Activated CD8-positive, alpha-beta memory T cell treated with anti-CD3 and anti-CD28 coated beads for 4 hours (primary cell): Measurements from ENCODE around the gene ZNF230.

Experiments
- DNase-seq, 2 donors: peaks; one replicate each; pipeline ENCODE4 v3.0.0-alpha.2; 2020; ENCODE audit warnings: low read depth in 2 of 2

Gene ZNF230

GRCh38 chr19:44042147-44042546 lies 39.4 kb downstream of the ZNF230 start:
- DNase-seq = no peak

DNA sequence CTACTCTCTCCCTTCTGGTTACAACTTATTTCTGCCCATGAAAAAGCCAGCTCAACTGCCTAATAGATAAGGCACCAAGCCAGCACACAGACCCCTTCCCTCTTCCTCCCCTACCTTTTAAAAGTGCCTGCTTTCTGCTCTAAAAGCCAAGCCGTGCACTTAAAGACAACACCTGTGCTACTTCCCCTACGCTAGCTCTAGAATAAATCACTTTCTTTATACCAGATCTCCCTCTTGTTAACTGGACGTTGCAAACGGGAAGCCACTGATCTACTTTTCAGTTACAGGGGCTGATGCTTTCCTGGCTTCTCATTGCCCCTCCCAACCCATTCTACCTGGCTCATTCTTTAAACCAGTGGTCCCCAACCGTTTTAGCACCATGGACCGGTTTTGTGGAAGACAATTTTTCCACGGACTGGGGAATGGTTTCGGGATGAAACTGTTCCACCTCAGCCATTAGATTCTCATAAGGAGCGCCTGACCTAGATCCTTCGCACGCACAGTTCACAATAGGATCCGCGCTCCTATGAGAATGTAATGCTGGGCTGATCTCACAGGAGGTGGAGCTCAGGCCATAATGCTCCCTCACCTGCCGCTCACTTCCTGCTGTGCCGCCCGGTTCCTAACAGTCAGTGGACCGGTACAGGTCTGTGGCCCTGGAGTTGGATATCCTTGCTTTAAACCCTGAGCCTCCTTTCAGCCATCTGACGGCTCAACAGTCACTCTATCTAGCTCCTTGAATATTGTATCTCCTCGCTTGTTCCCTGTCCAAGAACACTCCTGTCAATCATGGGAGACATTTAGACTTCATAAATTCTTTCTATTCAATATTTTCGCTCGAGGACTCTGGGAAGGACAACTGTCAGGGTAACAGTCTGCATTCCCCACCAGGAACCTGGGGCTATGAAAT lies 48.2 kb downstream of the ZNF230 start:
- DNase-seq = no peak

- DNase-seq = peak; percentile 34 to 43
These were observed 49.1 kb downstream of the ZNF230 start, which contains the start of gene ZNF223 for GRCh38 chr19:44051650-44052402. TSS of gene ZNF223 (plus strand) at chr19:44052036. CDS start at chr19:44055177, 3,141 bp downstream.

DNA sequence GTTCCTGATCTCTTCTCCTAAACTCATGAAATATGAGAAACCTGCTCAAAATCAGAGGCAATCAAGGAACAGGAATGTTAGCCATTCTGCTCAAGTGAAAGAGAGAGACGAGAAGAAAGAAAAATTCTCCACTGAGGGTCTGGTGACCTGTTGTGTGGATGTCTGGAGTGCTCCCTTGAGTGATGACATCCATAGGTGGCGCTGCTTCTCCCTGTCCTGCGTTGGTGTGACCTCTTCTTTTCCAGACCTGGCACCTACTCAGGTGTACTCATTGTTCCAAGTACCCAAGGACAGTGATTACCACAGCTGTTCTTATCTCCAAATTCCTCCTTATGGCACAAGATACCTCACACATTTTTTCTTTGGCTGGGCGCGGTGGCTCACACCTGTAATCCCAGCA lies 53.1 kb downstream of the ZNF230 start:
- no peak for DNase-seq

DNA sequence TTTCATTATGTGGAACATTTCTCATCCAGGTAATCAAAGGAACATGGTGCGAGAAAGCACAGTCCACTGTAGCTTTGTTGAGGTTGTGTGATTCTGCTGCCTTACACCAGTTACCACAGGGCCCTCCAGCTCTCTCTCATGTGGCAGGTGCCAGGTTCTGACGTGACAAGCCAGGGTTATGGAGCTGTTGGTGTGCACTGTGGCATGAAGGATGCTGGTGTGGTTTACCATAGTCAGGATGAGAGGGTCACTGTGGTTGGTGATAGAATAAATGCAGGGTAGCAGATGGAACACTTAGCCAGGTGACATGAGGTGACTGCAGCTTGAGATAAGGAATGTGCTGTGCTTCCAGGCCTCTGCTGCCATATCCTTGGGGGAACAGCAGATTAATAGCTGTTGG lies 56.5 kb downstream of the ZNF230 start:
- no peak for DNase-seq

GRCh38 chr19:44061038-44061437 lies 58.3 kb downstream of the ZNF230 start:
- DNase-seq = no peak
